GM12873 (cell line): ENCODE data around the gene RFFL.

Source experiments
- CTCF ChIP-seq: IDR thresholded peaks from 2 replicates; pipeline ENCODE4 v1.5.1; 2012; ENCODE audit warnings: low read depth, mild to moderate bottlenecking, moderate library complexity, low read length, control low read depth; ENCODE audit not compliant: insufficient read depth; ENCODE audit errors: missing control alignments

The RFFL gene

GRCh38 chr17:34997355-34997862, 66.1 kb downstream of the RFFL start:
- no peak for TF ChIP-seq CTCF

- TF ChIP-seq CTCF: no peak
Observed at GRCh38 chr17:34996422-34997285, 66.9 kb downstream of the RFFL start.

GRCh38 chr17:34993031-34993430, 70.5 kb downstream of the RFFL start:
- no peak for TF ChIP-seq CTCF

- no peak for TF ChIP-seq CTCF
Observed at GRCh38 chr17:34991606-34992005, 71.9 kb downstream of the RFFL start.

- TF ChIP-seq CTCF: no peak
Observed at GRCh38 chr17:34990921-34991365, 72.6 kb downstream of the RFFL start.

- TF ChIP-seq CTCF: no peak
Observed at GRCh38 chr17:34989473-34989872, 74.0 kb downstream of the RFFL start.

- TF ChIP-seq CTCF: no peak
Observed at GRCh38 chr17:34988644-34989043, 74.9 kb downstream of the RFFL start.
